HepG2 (cell line): ENCODE measurements around the gene HMCN2. TPM values are rescaled to one million over a fixed set of nuclear protein-coding genes. Genes with fewer than 3 reads are reported as not detected.

Experiments
- DBP ChIP-seq: sonication (generic); formaldehyde crosslinking; IDR thresholded peaks from 2 replicates; pipeline ENCODE4 v1.4.0; 2020; ENCODE audit warnings: missing genetic modification reagents; ENCODE audit errors: not compliant biosample characterization
- DMTF1 ChIP-seq: sonication (generic); formaldehyde crosslinking; IDR thresholded peaks from 2 replicates; pipeline ENCODE4 v1.4.0; 2020; ENCODE audit warnings: mild to moderate bottlenecking, missing genetic modification reagents
- MBD4 ChIP-seq: IDR thresholded peaks from 2 replicates; pipeline ENCODE4 v1.6.1; 2012; ENCODE audit warnings: low read length, inconsistent platforms, borderline replicate concordance
- MYPOP ChIP-seq: sonication (generic); formaldehyde crosslinking; IDR thresholded peaks from 2 replicates; pipeline ENCODE4 v1.8.1; 2023; ENCODE audit warnings: mild to moderate bottlenecking, moderate library complexity, missing genetic modification reagents
- PATZ1 ChIP-seq: sonication (generic); formaldehyde crosslinking; IDR thresholded peaks from 2 replicates; pipeline ENCODE4 v1.4.0; 2020; ENCODE audit warnings: missing genetic modification reagents
- PHF8 ChIP-seq: sonication (generic); formaldehyde crosslinking; IDR thresholded peaks from 2 replicates; pipeline ENCODE4 v1.5.0; 2020; ENCODE audit warnings: missing genetic modification reagents
- REXO4 ChIP-seq: sonication (generic); formaldehyde crosslinking; IDR thresholded peaks from 2 replicates; pipeline ENCODE4 v1.8.0; 2022; ENCODE audit warnings: missing genetic modification reagents, mild to moderate bottlenecking, borderline replicate concordance
- SNRNP70 ChIP-seq: fragments of 200-400 bp; formaldehyde crosslinking; IDR thresholded peaks from 2 replicates; pipeline ENCODE4 v1.6.1; 2017; ENCODE audit warnings: mild to moderate bottlenecking, low read depth, low read length, moderate library complexity
- SYNCRIP ChIP-seq: fragments of 200-400 bp; formaldehyde crosslinking; IDR thresholded peaks from 2 replicates; pipeline ENCODE4 v1.6.1; 2018; ENCODE audit warnings: mild to moderate bottlenecking, low read depth, low read length; ENCODE audit not compliant: insufficient read depth
- TSC22D2 ChIP-seq: sonication (generic); formaldehyde crosslinking; IDR thresholded peaks from 2 replicates; pipeline ENCODE4 v1.5.1; 2020; ENCODE audit warnings: missing genetic modification reagents, mild to moderate bottlenecking, borderline replicate concordance
- ZNF138 ChIP-seq: sonication (generic); formaldehyde crosslinking; IDR thresholded peaks from 2 replicates; pipeline ENCODE4 v1.5.0; 2020; ENCODE audit warnings: mild to moderate bottlenecking, low read depth, missing genetic modification reagents
- ZNF441 ChIP-seq: sonication (generic); formaldehyde crosslinking; IDR thresholded peaks from 2 replicates; pipeline ENCODE4 v1.7.0; 2021; ENCODE audit warnings: missing genetic modification reagents, borderline replicate concordance
- ZNF530 ChIP-seq: sonication (generic); formaldehyde crosslinking; IDR thresholded peaks from 2 replicates; pipeline ENCODE4 v1.5.0; 2020; ENCODE audit warnings: low read depth, mild to moderate bottlenecking, missing genetic modification reagents
- ZNF672 ChIP-seq: sonication (generic); formaldehyde crosslinking; IDR thresholded peaks from 2 replicates; pipeline ENCODE4 v1.8.1; 2022; ENCODE audit warnings: missing genetic modification reagents
- ZNF770 ChIP-seq: sonication (generic); formaldehyde crosslinking; IDR thresholded peaks from 2 replicates; pipeline ENCODE4 v1.5.0; 2020; ENCODE audit warnings: mild to moderate bottlenecking, missing genetic modification reagents
- ZSCAN31 ChIP-seq: sonication (generic); formaldehyde crosslinking; IDR thresholded peaks from 2 replicates; pipeline ENCODE4 v1.5.0; 2020; ENCODE audit warnings: low read depth, mild to moderate bottlenecking, missing genetic modification reagents
- polyA plus RNA-seq, 8 experiments: library from polyadenylated mRNA; depleted of rRNA in 3 of 8; stranded (reverse) in 7 of 8; unstranded in 1 of 8; fragments of >200 nt; fragmentation: Illumina TruSeq in 4 of 8; extraction: Trizol in 4 of 8; gene quantifications; 2 replicates each; pipeline versions ENCODE4 v1.2.1 to v1.2.3, GENCODE V29; 2011 to 2016; ENCODE audit warnings: low read depth in 4 of 8, missing spikeins in 1 of 8, mixed read lengths in 1 of 8; ENCODE audit not compliant: insufficient read depth in 1 of 8
- total RNA-seq, 5 experiments: library from RNA; depleted of rRNA; stranded (reverse); fragments of >200 nt; fragmentation: Illumina TruSeq; extraction: Trizol; gene quantifications; 2 replicates each; pipeline ENCODE4 v1.2.3, GENCODE V29; 2016; ENCODE audit warnings: low read depth in 1 of 5
- TF ChIP-seq, protein P1 (sequence below): sonication (generic); formaldehyde crosslinking; IDR thresholded peaks from 2 replicates; pipeline ENCODE4 v1.4.0; 2020; ENCODE audit warnings: mild to moderate bottlenecking, missing genetic modification reagents
- TF ChIP-seq, protein P2 (sequence below): sonication (generic); formaldehyde crosslinking; IDR thresholded peaks from 2 replicates; pipeline ENCODE4 v1.4.0; 2020; ENCODE audit warnings: missing genetic modification reagents
- TF ChIP-seq, protein P3 (sequence below): sonication (generic); formaldehyde crosslinking; IDR thresholded peaks from 2 replicates; pipeline ENCODE4 v1.5.1; 2020; ENCODE audit warnings: missing genetic modification reagents, mild to moderate bottlenecking, borderline replicate concordance

HMCN2 gene
- total and polyA plus RNA-seq, 2 of the 13 experiments (the other 11 are each of a cell fraction or from before 2014, with no cell fraction given) = 0.09 TPM; not detected in 1

DNA sequence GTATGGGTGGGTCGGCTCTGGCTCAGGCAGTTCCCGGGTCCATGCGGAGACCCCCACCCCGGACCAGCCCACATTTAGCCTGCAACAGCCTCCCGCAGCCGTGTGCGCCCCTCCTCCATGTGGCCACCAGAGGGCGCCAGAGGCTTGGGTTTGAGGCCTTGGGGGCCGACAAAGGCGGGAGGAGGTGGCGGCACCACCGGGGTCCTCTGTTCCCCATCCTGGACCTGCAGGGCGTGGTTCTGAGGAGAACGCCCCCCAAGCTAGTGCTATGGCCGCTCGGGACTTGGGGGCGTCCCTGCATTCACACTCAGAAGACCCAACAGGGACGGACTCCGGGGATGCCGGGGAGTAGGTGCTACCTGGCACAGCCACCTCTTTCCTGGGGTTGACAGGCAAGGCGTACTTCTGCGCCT, 195.7 kb downstream of the HMCN2 start (continued):
- TF ChIP-seq MYPOP (no peak), PHF8 (CRISPR knock-in tag) (no peak), ZNF138 (CRISPR knock-in tag) (no peak), ZSCAN31 (CRISPR knock-in tag) (no peak), SYNCRIP (no peak), ZNF530 (CRISPR knock-in tag) (no peak), ZNF672 (CRISPR knock-in tag) (no peak), DMTF1 (CRISPR knock-in tag) (no peak), ZNF441 (no peak), MBD4 (no peak), SNRNP70 (no peak), DBP (CRISPR knock-in tag) (peak; percentile 34), REXO4 (CRISPR knock-in tag) (no peak), ZNF770 (CRISPR knock-in tag) (no peak), PATZ1 (CRISPR knock-in tag) (peak; percentile 62), TSC22D2 (CRISPR knock-in tag) (peak; percentile 38; the same call in 1 of the 2 replicates)
- TF ChIP-seq, protein P1, sequence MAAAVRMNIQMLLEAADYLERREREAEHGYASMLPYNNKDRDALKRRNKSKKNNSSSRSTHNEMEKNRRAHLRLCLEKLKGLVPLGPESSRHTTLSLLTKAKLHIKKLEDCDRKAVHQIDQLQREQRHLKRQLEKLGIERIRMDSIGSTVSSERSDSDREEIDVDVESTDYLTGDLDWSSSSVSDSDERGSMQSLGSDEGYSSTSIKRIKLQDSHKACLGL (CRISPR knock-in tag) = no peak; the same call in 1 of the 2 replicates
- TF ChIP-seq, protein P2, sequence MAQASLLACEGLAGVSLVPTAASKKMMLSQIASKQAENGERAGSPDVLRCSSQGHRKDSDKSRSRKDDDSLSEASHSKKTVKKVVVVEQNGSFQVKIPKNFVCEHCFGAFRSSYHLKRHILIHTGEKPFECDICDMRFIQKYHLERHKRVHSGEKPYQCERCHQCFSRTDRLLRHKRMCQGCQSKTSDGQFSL (CRISPR knock-in tag) = no peak
- TF ChIP-seq, protein P3, sequence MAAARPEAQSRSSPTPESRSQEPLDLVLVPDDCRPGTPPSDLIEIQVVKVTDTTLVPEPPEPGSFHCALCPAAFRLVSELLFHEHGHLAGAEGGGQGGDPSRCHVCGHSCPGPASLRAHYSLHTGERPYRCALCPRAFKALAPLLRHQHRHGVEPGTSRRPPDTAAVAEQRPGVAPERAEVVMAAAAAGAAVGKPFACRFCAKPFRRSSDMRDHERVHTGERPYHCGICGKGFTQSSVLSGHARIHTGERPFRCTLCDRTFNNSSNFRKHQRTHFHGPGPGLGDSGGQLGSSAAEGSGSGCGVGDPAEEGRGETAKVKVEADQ = no peak
